NCI-H1436 treated with DMSO at 0.1 percent for 48 hours (cell line): Measurements from ENCODE around the gene ABTB2.

Experiments used
- DNase-seq: peaks from one replicate; lab custom pipeline; 2025; lab: John Stamatoyannopoulos, UW

ABTB2 gene

DNA sequence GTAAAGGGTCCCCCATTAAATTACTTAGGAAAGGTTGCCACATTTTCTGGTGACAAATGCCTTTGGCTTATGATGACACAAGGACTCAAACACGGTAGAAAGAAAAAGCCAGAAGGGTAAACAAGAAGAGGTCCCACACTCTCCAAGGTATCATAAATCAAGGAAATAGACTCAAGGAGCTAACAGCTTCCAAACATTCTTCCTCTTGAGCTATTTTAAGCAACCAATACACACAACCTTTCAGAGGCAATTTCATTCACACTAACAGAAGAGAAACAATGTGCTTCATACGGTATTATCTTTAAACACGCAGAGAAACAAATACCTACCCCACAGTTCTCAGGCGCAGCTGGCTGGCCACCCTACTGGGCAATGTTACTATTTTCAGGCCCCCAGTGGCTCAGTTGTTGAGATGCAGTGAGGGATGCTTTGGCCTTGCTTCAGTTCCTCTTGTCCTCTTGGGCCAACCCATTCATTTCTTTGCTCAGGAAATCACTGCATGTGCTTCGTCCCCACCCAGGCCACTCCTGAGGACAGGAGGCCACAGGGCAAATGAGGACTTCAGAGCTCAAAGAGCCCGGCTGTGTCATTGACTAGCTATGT is 15.8 kb downstream of the ABTB2 start:
- no peak for DNase-seq

DNA sequence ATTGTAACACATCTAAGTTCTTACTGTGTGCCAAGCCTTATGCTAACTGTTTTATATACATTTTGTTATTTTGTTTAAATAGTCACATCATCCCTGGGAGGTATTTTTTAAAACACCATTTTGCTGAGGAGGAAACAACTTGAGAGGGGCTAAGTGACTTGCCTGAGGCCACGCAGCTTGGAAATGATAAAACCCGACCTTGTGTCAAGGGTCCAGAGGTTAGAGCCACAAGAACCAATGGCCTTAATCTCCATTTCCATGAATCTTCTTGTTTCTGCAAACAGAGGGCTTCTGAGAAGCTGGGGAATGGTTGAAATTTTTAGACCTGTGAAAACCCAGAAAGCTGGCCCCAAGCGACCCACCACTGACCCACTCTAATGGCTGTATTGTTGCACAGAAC is 16.7 kb downstream of the ABTB2 start:
- no peak for DNase-seq

DNA sequence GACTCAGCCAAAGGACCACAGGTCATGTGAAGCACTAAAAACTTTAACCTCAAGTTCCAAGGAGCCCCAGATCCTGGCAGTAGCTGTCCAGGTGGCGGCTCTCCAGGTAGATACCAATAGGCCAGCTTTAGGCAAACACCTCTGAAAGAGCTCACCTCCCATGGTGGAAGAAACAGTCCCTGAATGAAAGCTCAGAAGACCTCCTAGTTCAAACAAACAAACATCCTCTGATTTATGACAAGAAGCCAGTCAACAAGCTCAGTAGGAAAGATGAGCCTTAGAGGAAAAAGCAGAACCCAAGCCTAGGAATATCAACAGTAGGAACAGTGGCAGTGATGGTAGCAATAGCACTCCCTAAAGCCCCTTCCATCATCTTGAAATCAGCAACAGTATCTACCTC is 17.2 kb downstream of the ABTB2 start:
- DNase-seq, result no peak

DNA sequence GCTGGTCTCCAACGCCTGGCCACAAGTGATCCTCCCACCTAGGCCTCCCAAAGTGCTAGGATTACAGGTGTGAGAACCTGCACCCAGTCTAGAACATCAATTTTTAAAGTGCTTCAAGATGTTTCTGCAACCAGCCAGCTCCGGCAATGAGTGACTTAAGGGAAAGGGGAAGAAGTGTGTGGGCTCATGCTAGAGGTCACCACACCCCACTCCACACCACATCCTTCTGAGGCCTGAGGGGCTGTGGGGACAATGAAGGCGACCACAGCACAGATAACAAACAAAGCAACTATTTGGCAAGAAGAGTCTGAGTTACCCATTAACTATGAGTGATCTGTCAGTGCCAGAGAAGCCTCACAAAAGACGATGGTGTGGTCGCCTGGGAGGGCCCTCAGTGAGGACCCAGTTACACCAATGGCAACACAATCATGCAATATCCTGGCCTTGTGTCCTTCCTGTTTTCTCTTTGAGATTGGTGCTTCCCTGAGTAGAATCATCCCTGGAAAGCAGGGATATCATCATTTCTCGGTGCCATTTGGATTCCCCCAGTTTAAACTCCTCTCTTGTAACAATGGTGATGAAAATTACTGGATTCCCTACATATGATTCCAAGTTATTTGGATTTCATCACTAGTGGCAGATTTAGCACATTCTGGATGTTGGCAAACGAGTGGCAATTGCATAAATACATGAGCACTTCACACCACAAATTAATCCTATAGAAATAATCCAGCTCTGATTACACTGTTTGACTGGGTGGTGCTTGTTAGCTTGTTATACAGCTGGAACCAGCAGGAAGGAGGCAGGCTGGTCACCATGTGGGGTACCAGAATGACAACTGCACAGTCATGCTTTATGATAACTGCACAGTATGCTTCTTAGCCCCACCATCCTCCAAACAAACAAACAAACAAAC is 18.4 kb downstream of the ABTB2 start:
- no peak for DNase-seq

DNA sequence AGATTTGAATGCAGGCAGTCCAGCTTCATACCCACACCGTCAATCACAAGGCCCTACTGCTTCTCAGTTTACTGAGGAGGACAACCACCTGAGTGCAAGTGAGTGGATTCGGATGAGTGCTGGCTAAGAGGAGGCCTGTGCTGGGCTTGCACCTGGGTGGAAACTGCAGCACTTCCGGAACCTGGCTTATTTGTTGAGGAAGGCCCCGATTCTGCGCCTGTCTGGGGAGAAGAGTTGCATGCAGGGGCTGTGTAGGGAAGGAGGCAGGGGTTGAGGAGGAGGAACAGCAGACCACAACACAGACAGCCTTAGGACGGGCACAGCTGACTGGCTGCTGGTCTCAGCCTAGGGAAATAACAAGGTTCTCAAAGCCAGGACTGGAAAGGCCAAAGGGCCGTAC is 20.8 kb downstream of the ABTB2 start:
- no peak for DNase-seq

DNA sequence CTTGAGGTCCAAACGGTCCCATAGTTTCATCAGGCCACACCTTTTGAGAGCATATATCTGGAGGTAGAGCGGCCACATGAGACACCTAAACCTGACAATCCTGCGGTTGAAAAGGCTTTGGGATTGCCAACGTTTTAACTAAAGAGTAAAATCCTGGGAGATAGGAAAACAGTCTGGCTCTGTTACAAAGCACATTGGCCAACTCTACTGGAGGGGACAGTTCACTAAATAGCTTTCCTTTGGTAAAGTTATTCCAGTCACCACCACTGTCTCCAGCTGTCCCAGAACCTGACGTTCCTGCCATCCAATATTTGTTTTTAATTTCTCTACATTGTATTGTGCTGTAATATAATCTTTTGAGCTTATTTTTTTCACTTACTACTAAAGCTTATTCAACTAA is 22.0 kb downstream of the ABTB2 start:
- no peak for DNase-seq

DNA sequence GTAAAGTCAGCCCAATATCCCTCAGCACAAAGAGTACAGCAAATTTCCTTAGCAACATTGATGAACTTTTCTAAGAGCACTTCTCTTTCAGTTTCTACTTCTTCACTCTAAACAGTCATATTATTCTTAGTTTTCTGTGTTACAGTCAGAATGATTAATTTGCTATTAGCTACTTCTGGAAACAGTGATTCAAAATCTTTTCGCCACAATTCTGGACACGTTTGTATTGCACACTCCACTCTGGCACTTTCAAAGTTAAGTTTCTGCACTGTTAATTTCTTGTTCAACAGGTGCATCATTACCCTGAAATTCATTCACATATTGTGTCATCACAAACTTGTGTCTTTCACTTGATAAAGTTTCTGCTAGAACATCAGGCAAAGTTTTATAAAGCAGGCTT is 22.5 kb downstream of the ABTB2 start:
- DNase-seq, result no peak

GRCh38 chr11:34333787-34334186 is 24.0 kb downstream of the ABTB2 start:
- DNase-seq, result no peak

GRCh38 chr11:34332524-34332923 is 25.3 kb downstream of the ABTB2 start:
- DNase-seq, result no peak

DNA sequence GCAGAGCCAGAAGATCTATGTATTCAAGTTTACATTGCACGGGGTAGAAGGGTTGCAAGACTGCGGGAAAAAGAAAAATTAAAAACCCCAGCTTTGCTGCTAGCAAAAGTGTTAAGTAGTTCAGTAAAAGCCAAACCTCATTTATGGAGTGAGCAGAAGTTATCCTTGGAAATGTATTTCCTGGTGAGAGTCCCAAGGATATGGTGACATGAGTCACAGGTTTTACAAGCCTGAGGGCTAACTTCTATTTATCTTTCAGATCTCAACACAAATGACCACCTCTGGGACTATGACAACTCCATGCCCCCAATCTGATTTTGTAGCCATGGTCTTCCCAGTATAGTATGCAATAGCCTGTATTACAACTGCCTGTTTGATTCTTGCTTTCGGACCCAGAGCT is 26.1 kb downstream of the ABTB2 start:
- DNase-seq, result no peak

DNA sequence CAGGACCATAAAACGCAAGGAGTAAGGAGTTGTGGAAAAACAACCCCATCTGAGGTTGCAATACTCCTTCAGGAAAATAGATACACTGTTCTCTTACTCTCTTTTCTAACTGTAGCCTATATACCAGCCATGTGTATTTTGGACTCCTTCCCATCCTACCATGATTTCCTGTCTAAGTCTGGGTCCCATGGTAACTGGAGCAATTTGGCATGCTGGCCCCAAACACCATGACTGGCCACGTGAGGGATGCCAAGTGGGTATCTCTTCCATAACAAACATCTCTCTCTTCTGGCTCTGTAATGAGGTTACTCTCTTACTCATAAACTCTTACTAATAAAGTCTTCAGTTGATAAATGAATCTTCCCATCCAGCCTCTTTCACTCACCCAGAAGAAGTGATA is 26.5 kb downstream of the ABTB2 start:
- DNase-seq, result no peak

DNA sequence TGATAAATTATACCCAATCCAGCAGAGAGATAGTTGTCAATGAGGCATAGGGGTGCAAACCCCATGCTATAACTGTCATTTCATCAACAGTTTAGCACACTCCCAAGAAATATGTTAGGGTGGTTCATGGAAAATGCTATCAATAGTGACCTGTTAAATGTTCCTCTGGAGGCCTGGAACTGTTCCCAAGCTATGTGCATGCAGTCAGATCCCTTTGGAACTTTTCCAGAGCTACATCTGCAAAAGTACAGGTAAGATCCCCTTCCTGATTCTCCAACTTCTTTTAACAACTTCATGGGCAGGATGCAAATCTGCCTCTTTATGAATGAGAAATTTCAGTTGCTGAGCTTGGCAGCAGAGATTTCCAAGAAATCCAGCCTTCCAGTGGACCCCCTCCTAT is 27.2 kb downstream of the ABTB2 start:
- DNase-seq, result no peak

DNA sequence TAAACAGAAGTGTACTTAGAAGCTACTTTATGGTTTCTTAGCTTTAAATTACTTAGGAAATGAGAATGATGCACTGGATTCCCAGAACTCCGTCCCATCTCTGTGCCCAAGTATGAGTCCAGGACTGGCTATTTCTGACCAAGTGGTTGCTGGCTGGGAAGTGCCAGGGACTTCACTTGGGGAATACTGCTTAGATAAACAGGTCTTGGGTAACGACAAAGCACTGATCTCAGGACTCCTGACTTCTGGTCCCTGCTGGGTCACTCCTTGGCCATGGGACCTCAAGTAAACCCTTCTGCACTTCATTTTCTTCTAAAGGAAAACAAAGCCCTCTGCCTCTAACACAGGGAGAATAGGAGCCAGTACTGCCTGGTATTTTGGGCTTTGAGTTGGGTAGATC is 27.9 kb downstream of the ABTB2 start:
- no peak for DNase-seq

- DNase-seq, result no peak
These were observed 29.2 kb downstream of the ABTB2 start for GRCh38 chr11:34328632-34328910.

GRCh38 chr11:34327804-34328631 is 29.8 kb downstream of the ABTB2 start:
- DNase-seq, result no peak

- no peak for DNase-seq
These were observed 33.3 kb downstream of the ABTB2 start for GRCh38 chr11:34324466-34324865.

DNA sequence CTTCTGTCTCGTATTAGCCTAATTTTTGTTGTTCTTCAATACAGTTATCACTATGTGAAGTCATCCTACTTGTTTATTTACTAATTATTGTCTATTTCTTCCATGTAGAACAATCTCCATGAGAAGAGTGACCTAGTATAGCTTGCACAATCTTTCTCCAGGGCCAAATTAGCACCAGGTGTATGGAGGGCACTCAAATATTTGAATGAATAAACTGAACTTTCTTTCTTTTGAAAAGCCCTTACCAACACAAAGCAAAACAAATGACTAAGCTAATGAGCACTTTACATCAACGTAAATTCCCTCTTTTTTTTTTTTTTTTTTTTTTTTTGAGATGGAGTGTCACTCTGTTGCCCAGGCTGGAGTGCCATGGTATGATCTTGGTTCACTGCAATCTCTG is 34.2 kb downstream of the ABTB2 start:
- DNase-seq, result no peak

GRCh38 chr11:34318111-34319037 is 39.4 kb downstream of the ABTB2 start:
- DNase-seq, result no peak

GRCh38 chr11:34317666-34318065 is 40.1 kb downstream of the ABTB2 start:
- DNase-seq, result no peak

GRCh38 chr11:34317036-34317360 is 40.8 kb downstream of the ABTB2 start:
- DNase-seq, result no peak

DNA sequence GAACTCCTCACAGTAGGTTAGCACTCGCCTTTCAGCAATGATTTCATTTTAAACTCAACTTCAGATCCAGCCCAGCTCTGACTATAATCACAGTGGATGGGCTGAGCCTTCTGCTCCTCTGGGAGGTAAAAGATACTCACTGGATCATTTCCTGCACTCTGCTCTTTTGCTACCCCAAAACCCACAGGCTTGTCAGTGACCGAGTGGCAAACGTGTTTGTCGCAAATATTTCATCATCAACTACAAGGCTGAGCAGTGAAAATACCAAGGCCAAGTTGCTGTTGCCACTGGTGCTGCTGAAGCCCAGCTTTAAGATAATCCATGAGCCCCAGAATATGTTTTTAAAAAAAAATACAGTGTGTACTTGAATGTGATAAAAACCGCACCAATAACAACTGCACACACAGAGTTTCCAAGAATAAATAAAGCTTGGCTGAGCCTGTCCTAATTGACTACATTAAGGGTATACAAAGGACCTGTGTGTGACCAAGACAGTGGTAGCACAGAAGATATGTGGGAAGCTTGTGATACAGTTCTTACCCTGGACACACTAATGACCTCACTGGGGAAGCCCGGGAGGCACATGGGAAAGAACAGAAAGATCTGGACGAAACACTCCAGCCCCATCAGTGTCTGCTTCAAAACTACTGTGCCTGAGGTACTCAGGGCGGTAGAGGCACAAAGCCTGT is 41.3 kb downstream of the ABTB2 start:
- DNase-seq, result no peak

DNA sequence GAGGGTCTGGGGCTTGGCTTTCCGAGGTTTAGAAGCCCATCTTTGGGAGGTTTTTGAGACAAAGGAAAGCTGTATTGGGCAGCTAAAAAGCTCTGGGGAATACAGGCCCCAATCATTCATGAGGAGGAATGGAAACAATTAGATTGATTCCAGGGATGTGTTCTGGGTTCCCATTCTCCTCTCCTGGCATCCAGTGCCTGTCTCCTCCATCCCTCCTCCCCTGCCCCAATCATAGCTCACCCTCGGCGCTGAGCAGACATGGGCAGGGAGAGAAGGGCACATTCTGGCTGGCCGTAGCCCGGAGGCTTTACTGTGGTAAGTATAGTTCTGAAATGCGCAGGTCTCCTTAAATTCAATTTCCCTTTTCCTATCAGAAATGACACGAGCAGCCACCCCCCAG is 42.4 kb downstream of the ABTB2 start:
- no peak for DNase-seq
